G401.6 (cell line): ENCODE results near the gene FRMD3.
"Not testable (repeated sequence)": the region's sequence is repeated elsewhere in the genome, so short reads cannot be mapped to it uniquely, and the experiment has no call there.

Source experiments
- FAIRE-seq: peaks from 2 replicates; lab custom pipeline; 2012; peaks lifted over from hg19 to GRCh38; lab: Jason Lieb, UNC

The FRMD3 gene

DNA sequence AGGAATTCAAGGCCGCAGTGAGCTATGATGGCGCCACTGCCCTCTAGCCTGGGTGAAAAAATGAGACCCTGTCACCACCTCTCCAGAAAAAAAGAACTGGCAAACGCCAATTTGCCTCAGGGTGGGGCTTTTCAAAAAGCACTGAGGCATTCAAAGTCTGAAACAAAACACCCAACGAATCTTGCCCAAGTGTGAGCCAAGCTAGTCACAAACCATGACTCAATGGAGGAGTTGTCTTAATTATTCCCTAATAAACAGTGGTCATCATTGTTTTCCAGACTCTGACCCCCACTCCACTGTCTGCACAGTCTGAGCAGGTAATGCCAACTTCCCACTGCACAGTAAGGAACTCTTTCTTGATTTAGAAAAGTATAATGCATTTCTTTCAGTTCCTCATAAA, 16.8 kb downstream of the FRMD3 start:
- no peak for FAIRE-seq

GRCh38 chr9:83521011-83521410, 17.2 kb downstream of the FRMD3 start:
- no peak for FAIRE-seq

GRCh38 chr9:83520292-83520691, 17.9 kb downstream of the FRMD3 start:
- FAIRE-seq = no peak

DNA sequence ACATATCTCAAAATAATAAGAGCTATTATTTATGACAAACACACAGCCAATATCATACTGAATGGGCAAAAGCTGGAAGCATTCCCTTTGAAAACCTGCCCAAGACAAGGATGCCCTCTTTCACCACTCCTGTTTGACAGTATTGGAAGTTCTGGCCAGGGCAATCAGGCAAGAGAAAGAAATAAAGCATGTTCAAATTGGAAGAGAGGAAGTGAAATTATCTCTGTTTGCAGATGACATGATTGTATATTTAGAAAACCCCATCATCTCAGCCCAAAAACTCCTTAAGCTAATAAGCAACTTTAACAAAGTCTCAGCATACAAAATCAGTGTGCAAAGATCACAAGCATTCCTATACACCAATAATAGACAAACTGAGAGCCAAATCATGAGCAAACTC, 20.2 kb downstream of the FRMD3 start:
- not testable (repeated sequence) for FAIRE-seq

GRCh38 chr9:83514767-83515166, 23.4 kb downstream of the FRMD3 start:
- FAIRE-seq = no peak

GRCh38 chr9:83512621-83513020, 25.6 kb downstream of the FRMD3 start:
- no peak for FAIRE-seq

GRCh38 chr9:83511051-83511450, 27.1 kb downstream of the FRMD3 start:
- no peak for FAIRE-seq

DNA sequence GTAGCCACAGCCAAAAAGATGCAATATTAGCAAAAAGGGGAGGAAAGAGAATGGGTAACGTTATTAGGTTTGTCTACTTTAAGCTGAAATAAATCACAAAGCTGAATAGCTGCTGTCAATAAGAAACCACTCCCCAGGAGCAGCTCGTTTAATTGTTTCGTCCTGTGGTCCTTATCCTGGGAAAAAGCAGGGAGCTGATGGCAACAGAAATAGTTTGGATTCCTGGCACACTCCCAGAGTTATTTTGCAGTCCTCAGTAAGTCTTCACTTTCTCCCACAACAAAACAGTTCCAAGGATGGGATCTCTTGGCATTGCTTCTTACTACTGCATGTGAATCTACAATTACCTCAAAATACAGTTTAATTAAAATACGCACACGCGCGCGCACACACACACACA, 28.8 kb downstream of the FRMD3 start:
- FAIRE-seq = no peak

GRCh38 chr9:83508067-83508466, 30.1 kb downstream of the FRMD3 start:
- no peak for FAIRE-seq

GRCh38 chr9:83505282-83505681, 32.9 kb downstream of the FRMD3 start:
- no peak for FAIRE-seq

DNA sequence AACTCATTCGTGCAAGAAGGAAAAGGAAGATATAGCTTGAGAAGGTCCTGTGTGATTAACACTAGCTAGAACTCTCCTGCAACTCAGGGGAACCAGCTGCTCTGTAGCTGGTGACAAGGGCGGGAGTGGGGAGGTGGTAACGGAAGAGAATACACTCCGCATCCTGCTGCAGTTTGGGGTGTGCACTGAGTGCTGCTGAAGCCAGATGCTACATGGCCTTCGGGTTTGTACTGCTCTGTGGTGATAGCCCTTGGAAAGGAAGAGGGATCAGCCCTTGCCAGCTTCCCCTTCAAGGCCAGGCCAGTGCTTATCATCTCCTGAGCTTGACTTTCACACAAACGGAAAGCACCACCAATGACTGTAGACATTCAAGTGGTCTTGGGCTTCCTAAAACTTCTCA, 34.3 kb downstream of the FRMD3 start:
- no peak for FAIRE-seq

- FAIRE-seq = no peak
These were observed 36.6 kb downstream of the FRMD3 start for GRCh38 chr9:83501565-83501964.

- no peak for FAIRE-seq
These were observed 40.8 kb downstream of the FRMD3 start for GRCh38 chr9:83497441-83497840.

- FAIRE-seq = no peak
These were observed 46.2 kb downstream of the FRMD3 start for GRCh38 chr9:83491995-83492394.

- FAIRE-seq = no peak
These were observed 46.8 kb downstream of the FRMD3 start for GRCh38 chr9:83491413-83491812.

- no peak for FAIRE-seq
These were observed 48.2 kb downstream of the FRMD3 start for GRCh38 chr9:83489961-83490360.

DNA sequence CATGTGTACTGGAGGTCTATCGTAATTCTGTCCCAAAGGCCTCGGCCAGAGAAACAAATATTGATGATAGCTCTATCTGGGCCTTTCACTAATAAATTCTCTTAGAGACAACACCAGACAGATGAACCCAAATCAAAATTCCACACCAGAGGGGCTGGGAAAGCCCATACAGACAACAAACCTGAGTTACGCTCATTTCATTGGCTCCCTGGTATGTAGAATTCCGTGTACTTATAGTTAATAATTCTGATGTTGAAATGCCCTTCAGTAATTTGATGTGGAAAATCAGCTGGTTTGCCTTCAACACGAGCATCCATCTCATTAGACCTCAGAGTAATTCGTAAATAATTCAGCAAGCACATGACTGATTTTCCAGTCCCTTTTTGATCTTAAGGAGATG, 53.2 kb downstream of the FRMD3 start:
- no peak for FAIRE-seq

GRCh38 chr9:83483223-83483622, 55.0 kb downstream of the FRMD3 start:
- no peak for FAIRE-seq

- no peak for FAIRE-seq
These were observed 58.4 kb downstream of the FRMD3 start for GRCh38 chr9:83479765-83480164.

GRCh38 chr9:83477571-83477970, 60.6 kb downstream of the FRMD3 start:
- FAIRE-seq = no peak

GRCh38 chr9:83477120-83477519, 61.1 kb downstream of the FRMD3 start:
- FAIRE-seq = no peak

DNA sequence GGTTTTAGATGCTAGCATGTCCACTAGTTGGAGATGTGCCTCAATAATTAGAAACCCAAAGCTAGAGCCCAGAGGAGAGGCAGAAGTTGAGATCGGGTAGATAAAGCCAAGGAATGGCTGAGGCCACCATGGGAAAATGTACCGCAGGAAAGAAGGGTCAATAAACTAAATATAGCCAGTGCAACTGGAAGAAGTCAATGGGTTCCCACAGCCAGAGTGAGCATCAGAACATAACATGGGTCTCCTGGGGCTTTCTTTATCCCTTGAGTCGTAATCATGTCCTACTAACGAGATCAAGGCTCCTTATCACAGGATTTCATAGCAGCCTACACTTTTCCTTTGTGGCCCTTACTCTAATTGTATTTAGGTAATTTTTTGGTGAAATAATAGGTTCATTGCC, 61.7 kb downstream of the FRMD3 start:
- no peak for FAIRE-seq

- FAIRE-seq = no peak
These were observed 62.5 kb downstream of the FRMD3 start for GRCh38 chr9:83475741-83476140.

DNA sequence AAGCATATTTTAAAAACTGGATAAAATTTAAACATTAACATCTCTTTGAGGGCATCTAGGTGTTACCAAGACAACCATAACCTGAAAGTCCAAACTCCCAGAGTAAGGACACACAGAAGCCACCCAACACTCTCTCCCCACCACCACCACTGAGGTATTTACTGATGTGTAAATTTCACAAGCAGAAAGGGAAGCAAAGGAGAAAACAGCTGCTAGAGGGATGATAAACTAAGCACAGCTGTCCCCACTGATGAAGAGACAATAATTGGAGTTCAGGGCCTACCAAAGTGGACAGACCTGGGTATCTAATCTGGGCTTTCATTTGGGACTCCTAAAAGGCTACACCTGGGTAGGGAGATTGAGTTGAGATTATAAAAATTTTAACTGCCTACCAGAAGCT, 63.6 kb downstream of the FRMD3 start:
- FAIRE-seq = no peak

- no peak for FAIRE-seq
These were observed 64.7 kb downstream of the FRMD3 start for GRCh38 chr9:83473488-83473971.
